CD4-positive, alpha-beta T cell treated with Interleukin-15 for 1 hour (primary cell): ENCODE measurements around the gene TBC1D8.
"Not testable (repeated sequence)": the region's sequence is repeated elsewhere in the genome, so short reads cannot be mapped to it uniquely, and the experiment has no call there.

Experiments used
- DNase-seq: peaks from one replicate; pipeline ENCODE4 v3.0.0-alpha.2; 2020

Gene TBC1D8

DNA sequence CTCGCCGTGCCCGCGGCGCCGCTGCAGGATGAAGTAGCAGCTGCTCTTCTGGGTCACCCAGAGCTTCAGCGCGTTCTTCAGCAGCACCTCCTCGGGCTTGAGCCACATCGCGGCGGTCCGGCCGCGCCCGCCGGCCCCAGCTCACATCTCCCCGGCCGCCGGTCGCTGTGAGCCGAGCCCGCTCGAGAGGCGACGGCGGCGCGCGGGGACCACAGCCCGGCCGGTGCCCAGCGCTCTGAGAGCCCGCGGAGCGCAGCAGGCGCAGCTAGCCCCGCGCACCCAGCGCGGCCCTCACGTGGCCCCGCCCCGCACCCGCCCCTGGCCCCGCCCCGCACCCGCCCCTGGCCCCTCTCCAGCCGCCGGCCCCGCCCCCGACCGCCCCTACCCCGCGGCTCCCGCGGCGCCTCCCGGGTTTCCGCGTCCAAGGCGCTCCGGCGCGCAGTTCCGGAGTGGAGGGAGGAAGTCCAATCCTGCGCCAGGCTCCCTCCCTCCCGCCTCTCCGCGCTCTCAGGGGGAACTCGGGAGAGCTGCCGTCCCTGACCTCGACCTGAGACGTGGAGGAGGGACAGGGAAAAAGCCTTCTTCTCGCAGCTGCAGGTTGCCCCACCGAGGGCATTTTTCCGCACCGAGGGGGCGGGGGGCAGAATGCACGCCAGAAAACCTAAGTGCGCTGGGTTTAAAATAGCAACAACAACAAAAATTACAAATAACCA is at the start of gene TBC1D8:
TSS of gene TBC1D8 (minus strand) at position 237 of the 713 bp plus-strand sequence. CDS start at position 108, 129 bp downstream.
- DNase-seq, result peak; percentile 64

DNA sequence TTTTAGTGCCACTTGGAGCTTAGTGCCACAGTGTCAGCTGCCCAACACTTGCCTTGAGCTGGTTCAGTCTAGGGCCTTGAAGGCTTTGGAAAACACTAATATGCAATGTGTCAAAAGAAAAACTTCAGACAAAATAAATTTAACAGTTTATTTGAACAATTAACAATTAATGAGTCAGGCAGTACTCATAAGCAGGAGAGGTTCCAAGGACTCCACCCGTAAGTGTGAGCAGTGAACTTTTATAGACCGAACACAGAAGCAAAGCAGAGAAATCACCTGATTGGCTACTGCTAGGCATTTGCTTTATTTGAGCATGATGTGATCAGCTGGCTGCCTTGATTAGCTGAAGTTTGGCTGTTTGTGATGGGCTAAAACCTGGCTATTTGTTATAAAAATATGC is 49.5 kb upstream of the TBC1D8 start:
- DNase-seq, result no peak

DNA sequence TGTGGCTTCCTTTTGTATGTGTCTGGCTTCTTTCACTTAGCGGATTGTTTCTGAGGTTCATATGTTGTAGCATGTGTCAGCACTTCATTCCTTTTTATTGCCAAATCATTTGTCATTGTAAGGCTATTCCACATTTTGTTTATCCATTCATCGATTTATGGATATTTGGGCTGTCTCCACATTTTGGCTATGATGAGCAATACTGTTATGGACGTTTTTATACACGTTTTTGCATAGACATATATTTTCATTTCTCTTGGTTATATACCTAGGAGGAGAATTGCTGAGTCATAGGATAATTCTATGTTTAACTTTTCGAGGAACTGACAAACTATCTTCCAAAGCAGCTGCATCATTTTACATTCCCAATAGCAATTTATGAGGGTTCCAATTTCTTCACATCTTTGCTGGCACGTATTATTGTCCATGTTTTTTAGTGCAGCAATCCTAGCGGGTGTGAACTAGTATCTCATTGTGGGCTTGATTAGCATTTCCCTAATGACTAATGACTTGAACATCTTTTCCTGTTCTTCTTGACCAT is 48.1 kb upstream of the TBC1D8 start:
- DNase-seq, result no peak

DNA sequence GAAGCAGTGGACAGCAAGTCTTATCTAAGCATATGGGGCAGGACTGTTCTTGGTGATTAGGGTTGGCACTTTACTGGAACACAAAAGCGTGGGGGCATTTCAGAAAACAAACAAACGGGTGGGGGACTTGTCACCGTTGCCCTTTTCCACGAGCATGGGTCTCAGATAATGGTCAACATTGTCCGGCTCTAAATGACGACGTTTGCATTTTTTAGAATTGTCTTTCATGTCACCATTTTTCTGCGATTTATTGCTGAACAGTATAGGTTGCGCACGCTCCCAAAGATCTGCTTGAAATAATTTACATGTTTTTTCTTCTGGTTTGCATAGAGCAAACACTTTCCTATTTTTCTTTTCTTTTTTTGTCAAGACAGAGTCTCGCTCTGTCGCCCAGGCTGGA is 46.6 kb upstream of the TBC1D8 start:
- DNase-seq, result no peak

DNA sequence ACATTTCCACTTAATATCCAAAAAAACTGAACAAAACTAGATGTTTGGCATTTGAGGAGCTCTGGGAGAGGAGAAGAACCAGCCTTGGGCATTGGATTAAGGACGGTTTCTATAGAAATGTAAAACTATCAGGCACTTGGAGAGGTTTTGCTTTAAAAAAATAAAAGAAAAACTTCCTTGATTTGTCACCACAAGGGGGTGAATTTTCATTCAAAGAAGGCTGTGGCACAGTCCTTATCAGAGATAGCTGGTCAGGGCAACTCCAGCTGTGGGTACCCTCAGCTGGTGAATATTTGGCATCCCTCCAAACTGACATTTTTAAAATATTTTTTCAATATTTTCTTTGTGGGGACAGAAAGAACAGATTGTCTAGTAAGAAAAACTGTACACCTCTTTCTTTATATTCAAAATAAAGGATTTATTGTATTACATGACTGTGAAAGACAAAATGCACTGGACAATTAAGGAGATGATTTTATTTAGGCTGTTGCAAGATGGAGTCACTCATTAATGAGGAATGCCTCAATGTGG is 46.1 kb upstream of the TBC1D8 start:
- no peak for DNase-seq

- no peak for DNase-seq
Observed at GRCh38 chr2:101195871-101196661, 44.9 kb upstream of the TBC1D8 start.

DNA sequence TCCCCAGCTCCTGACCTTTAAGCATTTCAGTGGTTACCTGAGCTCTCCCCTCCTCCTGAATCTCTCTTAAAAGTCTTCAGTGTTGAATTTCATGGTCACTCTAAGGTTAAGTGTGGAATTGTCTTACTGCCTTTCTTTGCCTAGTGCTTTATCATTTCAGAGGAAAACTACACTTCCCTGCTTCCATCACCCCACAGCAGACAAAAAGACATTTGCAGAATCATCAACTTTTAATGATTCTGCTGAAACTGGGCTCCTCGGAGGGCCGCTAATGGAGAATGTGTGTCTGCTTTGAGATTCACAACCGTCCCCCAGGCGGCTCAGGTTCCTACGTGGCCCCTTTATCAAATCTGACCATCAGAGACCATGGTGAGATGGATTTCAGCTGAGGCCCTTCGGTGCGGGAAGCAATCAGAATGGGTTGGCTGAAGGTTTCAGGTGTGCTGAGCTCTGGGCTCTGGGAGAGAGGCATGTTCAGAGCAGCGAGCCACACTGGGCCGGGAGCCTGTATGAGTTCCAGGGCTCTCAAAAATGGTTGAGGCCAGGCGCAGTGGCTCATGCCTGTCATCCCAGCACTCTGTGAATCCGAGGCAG is 41.9 kb upstream of the TBC1D8 start:
- DNase-seq, result no peak

- no peak for DNase-seq
Observed at GRCh38 chr2:101190747-101191516, 39.8 kb upstream of the TBC1D8 start.

- no peak for DNase-seq
Observed at GRCh38 chr2:101188683-101189405, 37.7 kb upstream of the TBC1D8 start.

GRCh38 chr2:101187131-101187530 is 35.9 kb upstream of the TBC1D8 start:
- DNase-seq, result no peak

DNA sequence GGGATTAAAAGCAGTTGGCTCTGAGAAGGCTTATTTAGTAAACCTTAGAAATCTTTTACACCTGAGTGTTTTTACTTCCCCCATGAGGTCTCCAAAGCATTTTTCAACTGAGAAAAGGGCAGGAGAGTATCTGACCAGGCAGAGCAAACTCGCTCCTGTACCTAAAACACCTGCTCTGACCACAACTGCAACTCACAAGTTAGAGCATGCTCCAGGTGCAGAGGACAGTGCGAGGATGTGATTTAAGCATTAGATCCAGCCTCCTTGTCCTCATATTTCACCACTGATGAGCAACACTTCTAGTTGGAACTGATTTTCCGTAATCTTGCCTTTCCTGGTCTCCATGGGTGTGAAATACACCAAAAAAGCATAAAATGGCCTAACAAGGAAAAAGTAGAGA is 34.5 kb upstream of the TBC1D8 start:
- no peak for DNase-seq

- DNase-seq, result no peak
Observed at GRCh38 chr2:101185085-101185484, 33.9 kb upstream of the TBC1D8 start.

GRCh38 chr2:101179982-101180381 is 28.8 kb upstream of the TBC1D8 start:
- DNase-seq, result peak; percentile 62

GRCh38 chr2:101176803-101177202 is 25.6 kb upstream of the TBC1D8 start:
- DNase-seq, result no peak

DNA sequence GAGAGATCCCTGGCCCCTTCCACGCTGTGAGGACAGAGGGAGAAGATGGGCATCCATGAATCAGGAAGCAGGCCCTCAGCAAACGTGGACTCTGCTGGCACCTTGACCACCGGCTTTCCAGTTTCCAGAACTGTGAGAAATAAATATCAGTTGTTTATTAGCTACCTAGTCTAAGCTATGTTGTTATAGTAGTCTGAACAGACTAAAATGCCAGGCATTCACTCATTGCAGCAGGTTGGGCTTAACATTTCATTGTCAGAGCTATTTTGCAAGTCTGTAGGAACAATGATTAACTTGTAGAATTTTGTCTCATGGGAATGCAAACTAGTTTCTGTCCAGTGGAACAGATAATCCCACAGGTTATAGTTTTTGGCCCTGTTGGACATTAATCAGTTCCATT is 24.8 kb upstream of the TBC1D8 start:
- DNase-seq, result no peak

GRCh38 chr2:101173707-101174295 is 22.6 kb upstream of the TBC1D8 start:
- peak; percentile 73 for DNase-seq

DNA sequence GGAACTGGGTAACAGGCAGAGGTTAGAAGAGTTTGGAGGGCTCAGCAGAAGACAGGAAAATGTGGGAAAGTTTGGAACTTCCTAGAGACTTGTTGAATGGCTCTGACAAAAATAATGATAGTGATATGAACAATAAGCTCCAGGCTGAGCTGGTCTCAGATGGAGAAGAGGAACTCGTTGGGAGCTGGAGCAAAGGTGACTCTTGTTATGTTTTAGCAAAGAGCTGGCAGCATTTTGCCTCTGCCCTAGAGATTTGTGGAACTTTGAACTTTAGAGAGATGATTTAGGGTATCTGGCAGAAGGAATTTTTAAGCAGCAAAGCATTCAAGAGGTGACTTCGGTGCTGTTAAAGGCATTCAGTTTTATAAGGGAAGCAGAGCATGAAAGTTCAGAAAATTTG is 18.6 kb upstream of the TBC1D8 start:
- DNase-seq, result not testable (repeated sequence)

GRCh38 chr2:101168706-101169105 is 17.5 kb upstream of the TBC1D8 start:
- no peak for DNase-seq

GRCh38 chr2:101167532-101167931 is 16.4 kb upstream of the TBC1D8 start:
- not testable (repeated sequence) for DNase-seq

DNA sequence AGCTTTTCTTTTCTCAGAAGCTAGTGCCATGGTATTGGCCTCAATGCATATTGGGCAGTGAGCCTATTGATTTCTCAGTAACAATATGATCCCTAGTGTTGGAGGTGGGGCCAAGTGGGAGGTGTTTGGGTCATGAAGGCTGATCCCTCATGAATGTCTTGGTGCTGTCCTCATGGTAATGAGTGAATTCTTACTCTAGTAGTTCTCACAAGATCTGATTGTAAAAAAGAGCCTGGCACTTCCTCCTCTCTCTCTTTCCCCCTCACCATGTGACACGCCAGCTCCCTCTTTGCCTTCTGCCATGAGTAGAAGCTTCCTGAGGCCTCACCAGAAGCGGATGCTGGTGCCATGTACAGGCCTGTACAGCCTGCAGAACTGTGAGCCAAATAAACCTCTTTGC is 12.8 kb upstream of the TBC1D8 start:
- no peak for DNase-seq

DNA sequence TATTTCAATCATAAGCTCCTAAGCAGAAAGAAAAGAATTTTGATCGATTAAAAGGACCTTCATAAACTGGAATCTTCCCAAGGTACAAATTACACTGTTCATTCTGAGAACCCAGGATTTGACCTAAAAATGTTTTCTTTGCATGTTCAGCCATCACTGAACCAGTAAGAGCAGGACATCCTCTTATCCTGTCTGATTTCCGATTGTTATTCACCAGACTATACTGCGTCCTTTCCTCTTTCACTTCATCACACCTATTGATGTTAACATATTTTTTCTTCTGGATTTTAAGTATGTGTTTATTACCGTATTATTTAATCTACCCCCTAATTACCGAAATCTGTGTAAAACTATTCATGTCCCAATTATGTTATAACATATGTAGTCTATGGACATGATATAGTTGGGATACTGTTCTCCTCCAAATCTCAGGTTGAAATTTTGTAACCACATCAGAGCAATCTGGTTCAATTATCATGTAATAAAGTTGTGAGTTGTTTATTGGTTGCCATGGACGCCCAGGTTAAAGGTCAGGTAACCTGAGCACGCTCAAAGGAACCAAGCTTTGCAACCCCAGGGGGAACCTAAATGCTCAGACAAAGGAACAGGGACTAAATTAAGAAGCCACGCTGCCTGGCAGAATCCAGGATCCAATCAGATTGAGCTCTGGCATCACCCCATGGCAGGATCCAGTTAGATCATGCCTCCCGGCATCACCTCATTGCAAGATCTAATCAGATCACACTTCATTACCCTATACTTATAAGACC is 11.6 kb upstream of the TBC1D8 start:
- no peak for DNase-seq
